Measurements from ENCODE around the gene CYB5R2. TPM values are rescaled to one million over a fixed set of nuclear protein-coding genes. Genes with fewer than 3 reads are reported as not detected.
A peak's percentile ranks its signal among the peaks of the same experiment; 100 is the strongest.
"Not testable (repeated sequence)": the region's sequence is repeated elsewhere in the genome, so short reads cannot be mapped to it uniquely, and the experiment has no call there.

The CYB5R2 gene
- total RNA-seq, 2 donors from 2014 or later, result 14.1 to 52.5 TPM

GRCh38 chr11:7666292-7666866 lies 6.9 kb downstream of the CYB5R2 start:
- WGBS, result 85% methylated on average over 7 of the region's 7 CpGs
- H3K36me3 ChIP-seq, result no peaks in the 10 kb centered on the region
- no peaks in the 10 kb centered on the region for H3K27me3 ChIP-seq (replicated peaks; ENCODE audit: insufficient read depth)
- intact Hi-C loops (cut with DNase I), result loop anchor here (5.0 kb wide), 1 partner anchor 154 kb away; the partner anchor contains the start of gene PPFIBP2
- no peak overlapping the region for H3K27ac ChIP-seq
- H3K4me1 ChIP-seq (replicated peaks), result peaks cover 3% of the 10 kb centered on the region
- DNase-seq (ENCODE audit: low spot score), result no peak
- H3K9me3 ChIP-seq, result no peaks in the 10 kb centered on the region
- H3K4me3 ChIP-seq, result no peak overlapping the region
- no peak for TF ChIP-seq POLR2AphosphoS5 (IDR thresholded peaks at IDR 0.05)
- TF ChIP-seq CTCF (IDR thresholded peaks at IDR 0.05), result no peak
- no peak for TF ChIP-seq POLR2A (IDR thresholded peaks at IDR 0.05)

- DNase-seq (ENCODE audit: low spot score), result peak; percentile 77
- no peak overlapping the region for H3K27ac ChIP-seq
- WGBS, result 55% methylated on average over 19 of the region's 20 CpGs
- intact Hi-C loops (cut with DNase I), result loop anchor here (5.0 kb wide), 1 partner anchor 153 kb away; the partner anchor contains the start of gene PPFIBP2
- no peaks in the 10 kb centered on the region for H3K9me3 ChIP-seq
- no peaks in the 10 kb centered on the region for H3K4me1 ChIP-seq (replicated peaks)
- H3K36me3 ChIP-seq, result no peaks in the 10 kb centered on the region
- no peak for TF ChIP-seq POLR2A (IDR thresholded peaks at IDR 0.05)
- TF ChIP-seq POLR2AphosphoS5 (IDR thresholded peaks at IDR 0.05), result peak; percentile 41
- TF ChIP-seq CTCF (IDR thresholded peaks at IDR 0.05), result peak; percentile 61 to 92 (median 87)
- H3K4me3 ChIP-seq, result no peak overlapping the region
- H3K27me3 ChIP-seq (replicated peaks; ENCODE audit: insufficient read depth), result no peaks in the 10 kb centered on the region
Measured at GRCh38 chr11:7665473-7666291, 7.6 kb downstream of the CYB5R2 start.

GRCh38 chr11:7664867-7665266 lies 8.4 kb downstream of the CYB5R2 start:
- TF ChIP-seq POLR2A (IDR thresholded peaks at IDR 0.05), result no peak
- no peak for TF ChIP-seq POLR2AphosphoS5 (IDR thresholded peaks at IDR 0.05)
- no peak for TF ChIP-seq CTCF (IDR thresholded peaks at IDR 0.05)
- DNase-seq (ENCODE audit: low spot score), result no peak
- no peaks in the 10 kb centered on the region for H3K4me1 ChIP-seq (replicated peaks)
- intact Hi-C loops (cut with DNase I), result loop anchor here (5.0 kb wide), 1 partner anchor 153 kb away; the partner anchor contains the start of gene PPFIBP2
- no peaks in the 10 kb centered on the region for H3K36me3 ChIP-seq
- no peaks in the 10 kb centered on the region for H3K9me3 ChIP-seq
- no peak overlapping the region for H3K4me3 ChIP-seq
- H3K27me3 ChIP-seq (replicated peaks; ENCODE audit: insufficient read depth), result no peaks in the 10 kb centered on the region
- no peak overlapping the region for H3K27ac ChIP-seq
- WGBS, result 75% methylated on average over 6 of the region's 6 CpGs

GRCh38 chr11:7663531-7663930 lies 9.8 kb downstream of the CYB5R2 start:
- intact Hi-C loops (cut with DNase I); H3K27me3 ChIP-seq (replicated peaks; ENCODE audit: insufficient read depth); H3K27ac ChIP-seq; H3K36me3 ChIP-seq; DNase-seq (ENCODE audit: low spot score); H3K4me3 ChIP-seq; H3K4me1 ChIP-seq (replicated peaks); H3K9me3 ChIP-seq: not testable (repeated sequence)
- 80% methylated on average over 16 of the region's 16 CpGs for WGBS

GRCh38 chr11:7657306-7658025 lies 15.8 kb downstream of the CYB5R2 start:
- H3K4me1 ChIP-seq (replicated peaks), result no peaks in the 10 kb centered on the region
- peak; percentile 56 for DNase-seq (ENCODE audit: low spot score)
- TF ChIP-seq POLR2AphosphoS5 (IDR thresholded peaks at IDR 0.05) (peak; percentile 33), CTCF (IDR thresholded peaks at IDR 0.05) (peak in 3 of 4 experiments; percentile 35 to 66 (median 60)), POLR2A (IDR thresholded peaks at IDR 0.05) (no peak)
- H3K4me3 ChIP-seq, result no peak overlapping the region
- intact Hi-C loops (cut with DNase I), result loop anchor here (2.0 to 10.0 kb wide), 2 partner anchors 87 to 203 kb away; no protein-coding TSS in a partner anchor
- WGBS, result 52% methylated on average over 15 of the region's 15 CpGs
- no peaks in the 10 kb centered on the region for H3K27me3 ChIP-seq (replicated peaks; ENCODE audit: insufficient read depth)
- no peaks in the 10 kb centered on the region for H3K9me3 ChIP-seq
- H3K36me3 ChIP-seq, result peaks cover 2 to 11% of the 10 kb centered on the region in 2 donors
- no peak overlapping the region for H3K27ac ChIP-seq

All from prostate gland (tissue), 2 donors.